DND-41 (cell line): ENCODE data around the gene PDS5A.

Source experiments
- CTCF ChIP-seq: IDR thresholded peaks from 2 replicates; pipeline ENCODE4 v1.5.1; 2012; ENCODE audit warnings: borderline replicate concordance, low read length, moderate library complexity, mild to moderate bottlenecking; ENCODE audit not compliant: poor library complexity, severe bottlenecking; ENCODE audit errors: extremely low read depth
- EZH2 ChIP-seq: IDR thresholded peaks from 3 replicates; pipeline ENCODE4 v1.6.1; 2012; ENCODE audit warnings: borderline replicate concordance, low read depth, mild to moderate bottlenecking, moderate library complexity, low read length, inconsistent platforms; ENCODE audit not compliant: severe bottlenecking

- TF ChIP-seq CTCF (no peak), EZH2 (no peak)
These were observed 43.8 kb downstream of the PDS5A start for GRCh38 chr4:39933671-39934590.
